ENCODE data around the gene POLR3E.

- TF ChIP-seq CTCF (IDR thresholded peaks at IDR 0.05 in 2 of 3, conservative IDR thresholded peaks at IDR 0.05 in 1 of 3; ENCODE audit: borderline replicate concordance in 1 of 3, insufficient read depth in 1 of 3, low read depth in 2 of 3, low read length in 2 of 3) (no peak), REST (IDR thresholded peaks at IDR 0.05; ENCODE audit: low read depth) (no peak), CBX3 (IDR thresholded peaks at IDR 0.05; ENCODE audit: low read depth) (no peak), MAX (IDR thresholded peaks at IDR 0.05) (no peak), EZH2phosphoT487 (IDR thresholded peaks at IDR 0.05; ENCODE audit: borderline replicate concordance) (no peak), ZFX (IDR thresholded peaks at IDR 0.05) (no peak)
Measured at GRCh38 chr16:22266546-22266945, 30.7 kb upstream of the POLR3E start.
